Mesendoderm (in vitro differentiated cells): ENCODE results near the gene CD44.

Experiments used
- DNase-seq: peaks from one replicate; pipeline ENCODE4 v3.0.0; 2013
- H2AK5ac ChIP-seq: 2 replicates; pipeline ENCODE4 v1.6.1; 2013; ENCODE audit warnings: low read length, inconsistent platforms
- H2BK120ac ChIP-seq: 2 replicates; pipeline ENCODE4 v1.6.1; 2013; ENCODE audit warnings: low read depth, mild to moderate bottlenecking, low read length, moderate library complexity, mixed read lengths
- H2BK15ac ChIP-seq: replicated peaks from 2 replicates; pipeline ENCODE4 v1.6.1; 2013; ENCODE audit warnings: low read depth, mild to moderate bottlenecking, moderate library complexity
- H2BK5ac ChIP-seq: 2 replicates; pipeline ENCODE4 v1.6.1; 2013; ENCODE audit warnings: low read length, inconsistent platforms
- H3K18ac ChIP-seq: 2 replicates; pipeline ENCODE4 v1.6.1; 2013; ENCODE audit warnings: mild to moderate bottlenecking, low read length, mixed read lengths
- H3K23ac ChIP-seq: one replicate; pipeline ENCODE4 v1.6.1; 2013; ENCODE audit warnings: low read length
- H3K27ac ChIP-seq: 2 replicates; pipeline ENCODE4 v1.5.1; 2013; ENCODE audit warnings: low read depth, mild to moderate bottlenecking, inconsistent platforms, low read length, moderate library complexity
- H3K27me3 ChIP-seq: 2 replicates; pipeline ENCODE4 v1.6.1; 2013; ENCODE audit warnings: low read length, control low read depth, mild to moderate bottlenecking, inconsistent platforms; ENCODE audit not compliant: insufficient read depth, poor library complexity
- H3K36me3 ChIP-seq: 2 replicates; pipeline ENCODE4 v1.6.1; 2013; ENCODE audit warnings: low read length, inconsistent platforms; ENCODE audit not compliant: control insufficient read depth, insufficient read depth
- H3K4ac ChIP-seq: one replicate; pipeline ENCODE4 v1.6.1; 2013; ENCODE audit warnings: low read depth, mild to moderate bottlenecking, low read length, moderate library complexity
- H3K4me1 ChIP-seq: 2 replicates; pipeline ENCODE4 v1.6.1; 2013; ENCODE audit warnings: low read depth, low read length, inconsistent platforms; ENCODE audit not compliant: control insufficient read depth
- H3K4me2 ChIP-seq: 2 replicates; pipeline ENCODE4 v1.6.1; 2013; ENCODE audit warnings: low read length
- H3K4me3 ChIP-seq: 2 replicates; pipeline ENCODE4 v1.5.1; 2013; ENCODE audit warnings: mild to moderate bottlenecking, low read length
- H3K56ac ChIP-seq: one replicate; pipeline ENCODE4 v1.6.1; 2013; ENCODE audit warnings: low read length
- H3K79me1 ChIP-seq: 2 replicates; pipeline ENCODE4 v1.6.1; 2013; ENCODE audit warnings: low read length, inconsistent platforms
- H3K79me2 ChIP-seq: 2 replicates; pipeline ENCODE4 v1.6.1; 2013; ENCODE audit warnings: mild to moderate bottlenecking, low read length; ENCODE audit not compliant: control insufficient read depth, insufficient read depth
- H3K9ac ChIP-seq: 2 replicates; pipeline ENCODE4 v1.6.1; 2013; ENCODE audit warnings: low read length, inconsistent platforms
- H4K5ac ChIP-seq: one replicate; pipeline ENCODE4 v1.6.1; 2013; ENCODE audit warnings: low read length
- H4K8ac ChIP-seq: one replicate; pipeline ENCODE4 v1.6.1; 2013; ENCODE audit warnings: low read depth, mild to moderate bottlenecking, control low read depth, low read length, moderate library complexity
- whole genome bisulfite sequencing: extraction: QIAGEN DNeasy Blood & Tissue Kit; methylation state at CpG from one replicate; pipeline ENCODE4 v1.1.7; 2013; ENCODE audit warnings: low lambda C conversion rate, missing lambda C conversion rate; ENCODE audit not compliant: insufficient coverage; ENCODE audit errors: extremely low coverage; 5-methylcytosine and 5-hydroxymethylcytosine counted together

Gene CD44

GRCh38 chr11:35146074-35146521, 7.1 kb downstream of the CD44 start:
- H2BK120ac ChIP-seq = no peak overlapping the region
- H3K27me3 ChIP-seq = no peaks in the 10 kb centered on the region
- no peaks in the 10 kb centered on the region for H3K79me2 ChIP-seq
- no peak overlapping the region for H3K4me3 ChIP-seq
- no peak overlapping the region for H3K4me2 ChIP-seq
- H3K18ac ChIP-seq = no peak overlapping the region
- H3K36me3 ChIP-seq = no peaks in the 10 kb centered on the region
- peaks cover 10% of the 10 kb centered on the region for H3K4me1 ChIP-seq
- no peaks in the 10 kb centered on the region for H3K79me1 ChIP-seq
- no peak overlapping the region for H2AK5ac ChIP-seq
- H4K5ac ChIP-seq = no peak overlapping the region
- H3K4ac ChIP-seq = no peak overlapping the region
- no peak overlapping the region for H3K27ac ChIP-seq
- H2BK15ac ChIP-seq = no peak overlapping the region
- H3K56ac ChIP-seq = no peak overlapping the region
- H3K23ac ChIP-seq = no peak overlapping the region
- no peak overlapping the region for H3K9ac ChIP-seq
- no peak overlapping the region for H4K8ac ChIP-seq
- WGBS = no CpG with 5 or more reads among the region's 7 CpGs
- no peak overlapping the region for H2BK5ac ChIP-seq
- DNase-seq = no peak

GRCh38 chr11:35146711-35147110, 7.7 kb downstream of the CD44 start:
- Histone ChIP-seq H3K4me2 (no peak overlapping the region), H3K79me2 (no peaks in the 10 kb centered on the region), H4K8ac (no peak overlapping the region), H2BK5ac (no peak overlapping the region), H3K9ac (no peak overlapping the region), H2BK120ac (no peak overlapping the region), H3K79me1 (no peaks in the 10 kb centered on the region), H3K27me3 (no peaks in the 10 kb centered on the region), H3K4ac (no peak overlapping the region), H2BK15ac (no peak overlapping the region), H2AK5ac (no peak overlapping the region), H3K18ac (no peak overlapping the region), H3K4me3 (no peak overlapping the region), H4K5ac (no peak overlapping the region), H3K4me1 (peaks cover 17% of the 10 kb centered on the region), H3K36me3 (no peaks in the 10 kb centered on the region), H3K27ac (no peak overlapping the region), H3K23ac (no peak overlapping the region), H3K56ac (no peak overlapping the region)
- no CpG with 5 or more reads among the region's 2 CpGs for WGBS
- no peak for DNase-seq

GRCh38 chr11:35147235-35147634, 8.3 kb downstream of the CD44 start:
- Histone ChIP-seq H2BK120ac (no peak overlapping the region), H4K8ac (no peak overlapping the region), H3K56ac (no peak overlapping the region), H3K9ac (no peak overlapping the region), H3K79me1 (no peaks in the 10 kb centered on the region), H3K27ac (no peak overlapping the region), H2AK5ac (no peak overlapping the region), H3K79me2 (no peaks in the 10 kb centered on the region), H3K18ac (no peak overlapping the region), H3K23ac (no peak overlapping the region), H3K4me1 (peaks cover 18% of the 10 kb centered on the region), H3K36me3 (no peaks in the 10 kb centered on the region), H3K27me3 (no peaks in the 10 kb centered on the region), H4K5ac (no peak overlapping the region), H3K4me3 (no peak overlapping the region), H2BK5ac (no peak overlapping the region), H2BK15ac (no peak overlapping the region), H3K4ac (no peak overlapping the region), H3K4me2 (no peak overlapping the region)
- no CpG with 5 or more reads among the region's 1 CpG for WGBS
- no peak for DNase-seq

- Histone ChIP-seq H3K79me1 (no peaks in the 10 kb centered on the region), H4K5ac (no peak overlapping the region), H4K8ac (no peak overlapping the region), H3K23ac (no peak overlapping the region), H3K27ac (no peak overlapping the region), H3K18ac (no peak overlapping the region), H3K4ac (no peak overlapping the region), H2AK5ac (no peak overlapping the region), H2BK120ac (no peak overlapping the region), H3K79me2 (no peaks in the 10 kb centered on the region), H3K56ac (no peak overlapping the region), H3K4me2 (no peak overlapping the region), H3K4me3 (no peak overlapping the region), H2BK5ac (no peak overlapping the region), H3K4me1 (peaks cover 17% of the 10 kb centered on the region), H3K36me3 (no peaks in the 10 kb centered on the region), H3K9ac (no peak overlapping the region), H3K27me3 (no peaks in the 10 kb centered on the region), H2BK15ac (no peak overlapping the region)
- no CpG with 5 or more reads among the region's 5 CpGs for WGBS
- no peak for DNase-seq
Measured at GRCh38 chr11:35148163-35148837, 9.3 kb downstream of the CD44 start.

- H3K27me3 ChIP-seq = no peaks in the 10 kb centered on the region
- H3K56ac ChIP-seq = no peak overlapping the region
- H4K5ac ChIP-seq = no peak overlapping the region
- no peak overlapping the region for H2BK5ac ChIP-seq
- DNase-seq = no peak
- no peak overlapping the region for H3K9ac ChIP-seq
- no peak overlapping the region for H3K18ac ChIP-seq
- peak overlapping the region; percentile 30 for H2AK5ac ChIP-seq
- H3K23ac ChIP-seq = no peak overlapping the region
- no peak overlapping the region for H3K4ac ChIP-seq
- no peak overlapping the region for H3K4me3 ChIP-seq
- no CpG with 5 or more reads among the region's 3 CpGs for WGBS
- H2BK15ac ChIP-seq = no peak overlapping the region
- no peaks in the 10 kb centered on the region for H3K79me1 ChIP-seq
- H4K8ac ChIP-seq = no peak overlapping the region
- no peak overlapping the region for H3K27ac ChIP-seq
- no peak overlapping the region for H3K4me2 ChIP-seq
- H3K79me2 ChIP-seq = no peaks in the 10 kb centered on the region
- H2BK120ac ChIP-seq = no peak overlapping the region
- peaks cover 19% of the 10 kb centered on the region for H3K4me1 ChIP-seq
- no peaks in the 10 kb centered on the region for H3K36me3 ChIP-seq
Measured at GRCh38 chr11:35150454-35150853, 11.5 kb downstream of the CD44 start.

GRCh38 chr11:35151241-35151640, 12.3 kb downstream of the CD44 start:
- no peak overlapping the region for H2AK5ac ChIP-seq
- H4K8ac ChIP-seq = no peak overlapping the region
- H3K9ac ChIP-seq = no peak overlapping the region
- no peaks in the 10 kb centered on the region for H3K79me2 ChIP-seq
- H3K4me1 ChIP-seq = peaks cover 19% of the 10 kb centered on the region
- H3K4me3 ChIP-seq = no peak overlapping the region
- no peaks in the 10 kb centered on the region for H3K79me1 ChIP-seq
- peak overlapping the region; percentile 28 for H3K18ac ChIP-seq
- no peak overlapping the region for H3K4ac ChIP-seq
- H4K5ac ChIP-seq = no peak overlapping the region
- no peaks in the 10 kb centered on the region for H3K36me3 ChIP-seq
- no peak overlapping the region for H2BK15ac ChIP-seq
- DNase-seq = no peak
- H2BK120ac ChIP-seq = peak overlapping the region; percentile 51
- no CpG with 5 or more reads among the region's 1 CpG for WGBS
- H3K23ac ChIP-seq = no peak overlapping the region
- H3K27ac ChIP-seq = peak overlapping the region; percentile 38
- H2BK5ac ChIP-seq = peak overlapping the region; percentile 67
- H3K27me3 ChIP-seq = no peaks in the 10 kb centered on the region
- H3K4me2 ChIP-seq = no peak overlapping the region
- H3K56ac ChIP-seq = peak overlapping the region; percentile 17
